Kidney (tissue), 22 donors: ENCODE data around the gene CDKL1. TPM values are rescaled to one million over a fixed set of nuclear protein-coding genes. Genes with fewer than 3 reads are reported as not detected.

Experiments
- DNase-seq, 5 donors: peaks; one replicate each; pipeline ENCODE4 v3.0.0-alpha.2; 2013 to 2020
- FAIRE-seq: peaks from 2 replicates; lab custom pipeline; 2012; peaks lifted over from hg19 to GRCh38; lab: Jason Lieb, UNC
- H3K27ac ChIP-seq, 2 donors: one replicate each; pipeline ENCODE4 v1.7.0; 2013; ENCODE audit warnings: low read depth in 2 of 2, low read length in 2 of 2, inconsistent platforms in 1 of 2
- H3K27me3 ChIP-seq: one replicate; pipeline ENCODE4 v1.7.1; 2013; ENCODE audit warnings: low read length, inconsistent platforms; ENCODE audit not compliant: control insufficient read depth, insufficient read depth
- H3K36me3 ChIP-seq, 3 donors: one replicate each; pipeline versions ENCODE4 v1.7.0 to v1.7.1; 2013; ENCODE audit warnings: low read length in 3 of 3, control low read depth in 1 of 3, inconsistent platforms in 1 of 3; ENCODE audit not compliant: insufficient read depth in 3 of 3, control insufficient read depth in 2 of 3
- H3K4me1 ChIP-seq, 3 donors: one replicate each; pipeline versions ENCODE4 v1.7.0 to v1.7.1; 2013; ENCODE audit warnings: low read length in 3 of 3, inconsistent platforms in 1 of 3, low read depth in 1 of 3; ENCODE audit not compliant: control insufficient read depth in 2 of 3, insufficient read depth in 2 of 3
- H3K4me3 ChIP-seq, 3 donors: one replicate each; pipeline versions ENCODE4 v1.7.0 to v1.8.1; 2013; ENCODE audit warnings: low read length in 3 of 3, control low read depth in 1 of 3, inconsistent platforms in 1 of 3
- H3K9ac ChIP-seq, 3 donors: one replicate each; pipeline versions ENCODE4 v1.7.0 to v1.7.1; 2013; ENCODE audit warnings: low read length in 3 of 3, control low read depth in 1 of 3, inconsistent platforms in 1 of 3
- H3K9me3 ChIP-seq, 3 donors: one replicate each; pipeline versions ENCODE4 v1.7.0 to v1.7.1; 2013; ENCODE audit warnings: low read length in 3 of 3, control low read depth in 1 of 3, inconsistent platforms in 1 of 3; ENCODE audit not compliant: control insufficient read depth in 2 of 3, insufficient read depth in 1 of 3
- intact Hi-C: fragments of 100-400 bp; cut with DNase I; formaldehyde crosslinking; loops from one replicate; pipeline ENCODE4 v1.11.1; 2022
- long read RNA-seq, 10 donors: library from polyadenylated mRNA in 1 of 10; unstranded in 1 of 10; transcript quantifications; one replicate each; pipeline ENCODE4 v2.0.0 and lab custom pipeline, GENCODE V29; 2021 to 2026
- polyA plus RNA-seq: library from polyadenylated mRNA; stranded (reverse); fragments of 350-450 nt; fragmentation: Illumina TruSeq; extraction: RNeasy Lipid Tissue Mini Kit (QIAGEN cat#74804); gene quantifications from one replicate; pipeline ENCODE4 v1.2.3, GENCODE V29; 2014; ENCODE audit warnings: low read depth, low replicate concordance; ENCODE audit not compliant: insufficient read depth
- total RNA-seq: library from RNA; stranded (reverse); fragmentation: NEBNext Ultra II Directional; extraction: Animal tissue kit (Norgen Biotek cat#: 25700); gene quantifications from one replicate; pipeline ENCODE4 v1.2.1, GENCODE V29; 2021
- TF ChIP-seq, protein P1 (sequence below): IDR thresholded peaks from 3 replicates; pipeline ENCODE4 v1.5.1; 2012; ENCODE audit warnings: mild to moderate bottlenecking, moderate library complexity, borderline replicate concordance; ENCODE audit not compliant: insufficient read depth; ENCODE audit errors: extremely low read depth
- donor health status: control.
- donor health status: control.
- donor health status: control.
- donor health status: control.
- donor health status: control.
- donor health status: DM: yes; HTN: yes; CAD: no.
- donor health status: Normal renal cell carcinoma (clear cell type).

Gene CDKL1
- total RNA-seq = 60.0 TPM
- 17.9 TPM for polyA plus RNA-seq
- long read RNA-seq, donor 1 = 0 reads
- long read RNA-seq, donor 2, partial matches to known transcripts = 0 of 2 reads
- long read RNA-seq, donor 2, other reads (novel, unspliced or antisense) = 0 of 2 reads
- long read RNA-seq, donor 3, partial matches to known transcripts = 0 of 1 reads
- long read RNA-seq, donor 3, other reads (novel, unspliced or antisense) = 0 of 1 reads
- long read RNA-seq, donor 4, partial matches to known transcripts = 0 of 1 reads
- long read RNA-seq, donor 4, other reads (novel, unspliced or antisense) = 0 of 1 reads
- long read RNA-seq, donor 5 = 0 reads
- long read RNA-seq, donor 6, partial matches to known transcripts = 0 of 2 reads
- long read RNA-seq, donor 6, other reads (novel, unspliced or antisense) = 0 of 2 reads
- long read RNA-seq, donor 7, partial matches to known transcripts = 0 of 8 reads
- long read RNA-seq, donor 7, other reads (novel, unspliced or antisense) = 8 of 8 reads
- long read RNA-seq, donor 8, partial matches to known transcripts = 0 of 1 reads
- long read RNA-seq, donor 8, other reads (novel, unspliced or antisense) = 0 of 1 reads
- long read RNA-seq, donor 9 = 0 reads
- long read RNA-seq, donor 10, partial matches to known transcripts = 0 of 1 reads
- long read RNA-seq, donor 10, other reads (novel, unspliced or antisense) = 0 of 1 reads

DNA sequence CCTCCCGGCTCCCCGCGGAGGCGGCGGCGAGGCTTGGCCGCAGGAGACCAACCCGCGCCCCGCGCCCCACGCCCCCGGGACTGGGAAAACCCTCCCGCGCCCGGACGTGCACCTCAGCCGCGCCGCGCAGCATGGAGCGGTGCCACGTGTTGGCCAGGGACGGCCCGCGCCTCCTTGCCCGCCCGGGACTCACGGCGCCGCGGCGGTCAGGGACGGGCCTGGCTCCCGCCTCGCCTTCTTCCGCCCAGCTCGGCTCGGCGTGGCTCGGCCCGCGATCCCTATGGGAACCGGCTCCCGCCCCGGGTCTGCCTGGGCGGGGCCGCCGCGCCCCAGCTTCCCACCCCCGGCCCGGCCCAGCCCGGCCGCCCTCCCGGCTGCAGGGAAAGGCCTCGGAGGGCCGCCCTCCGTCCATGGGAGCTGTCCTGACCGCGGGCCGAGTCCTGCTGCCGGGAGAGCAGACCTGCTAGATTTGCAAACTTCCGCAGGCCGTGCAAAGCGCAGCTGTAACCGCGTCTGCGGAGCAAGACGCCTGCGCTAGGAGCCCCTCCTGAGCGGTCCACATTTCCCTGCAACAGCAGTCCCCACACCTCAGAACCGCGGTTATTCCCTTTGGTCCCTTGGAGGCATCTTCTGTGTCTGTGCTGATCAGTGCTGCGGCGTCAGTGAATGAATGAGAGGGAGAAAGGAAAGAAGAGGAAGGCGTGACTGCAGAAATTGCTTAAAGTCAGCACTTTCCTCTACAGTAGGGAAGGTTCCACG is at the start of gene CDKL1:
TSS of gene CDKL1 (minus strand) at position 251 of the 759 bp plus-strand sequence. CDS start 1,013 bp downstream, outside the sequence.
- TF ChIP-seq, protein P1, sequence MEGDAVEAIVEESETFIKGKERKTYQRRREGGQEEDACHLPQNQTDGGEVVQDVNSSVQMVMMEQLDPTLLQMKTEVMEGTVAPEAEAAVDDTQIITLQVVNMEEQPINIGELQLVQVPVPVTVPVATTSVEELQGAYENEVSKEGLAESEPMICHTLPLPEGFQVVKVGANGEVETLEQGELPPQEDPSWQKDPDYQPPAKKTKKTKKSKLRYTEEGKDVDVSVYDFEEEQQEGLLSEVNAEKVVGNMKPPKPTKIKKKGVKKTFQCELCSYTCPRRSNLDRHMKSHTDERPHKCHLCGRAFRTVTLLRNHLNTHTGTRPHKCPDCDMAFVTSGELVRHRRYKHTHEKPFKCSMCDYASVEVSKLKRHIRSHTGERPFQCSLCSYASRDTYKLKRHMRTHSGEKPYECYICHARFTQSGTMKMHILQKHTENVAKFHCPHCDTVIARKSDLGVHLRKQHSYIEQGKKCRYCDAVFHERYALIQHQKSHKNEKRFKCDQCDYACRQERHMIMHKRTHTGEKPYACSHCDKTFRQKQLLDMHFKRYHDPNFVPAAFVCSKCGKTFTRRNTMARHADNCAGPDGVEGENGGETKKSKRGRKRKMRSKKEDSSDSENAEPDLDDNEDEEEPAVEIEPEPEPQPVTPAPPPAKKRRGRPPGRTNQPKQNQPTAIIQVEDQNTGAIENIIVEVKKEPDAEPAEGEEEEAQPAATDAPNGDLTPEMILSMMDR = no peak
- peak within 1 kb of the TSS; percentile 36 to 84 (median 78) for H3K9ac ChIP-seq
- no peaks in the 10 kb centered on the region for H3K27me3 ChIP-seq
- peak within 1 kb of the TSS; percentile 87 to 92 for H3K27ac ChIP-seq
- FAIRE-seq = no peak
- H3K36me3 ChIP-seq = no peaks in the 10 kb centered on the region
- no peaks in the 10 kb centered on the region for H3K9me3 ChIP-seq
- peaks cover 0 to 25% (median 21%) of the 10 kb centered on the region in 3 donors for H3K4me1 ChIP-seq
- intact Hi-C loops = no loop called here
- DNase-seq = peak; percentile 77 to 89 (median 86)
- peak within 1 kb of the TSS; percentile 65 to 93 (median 90) for H3K4me3 ChIP-seq

DNA sequence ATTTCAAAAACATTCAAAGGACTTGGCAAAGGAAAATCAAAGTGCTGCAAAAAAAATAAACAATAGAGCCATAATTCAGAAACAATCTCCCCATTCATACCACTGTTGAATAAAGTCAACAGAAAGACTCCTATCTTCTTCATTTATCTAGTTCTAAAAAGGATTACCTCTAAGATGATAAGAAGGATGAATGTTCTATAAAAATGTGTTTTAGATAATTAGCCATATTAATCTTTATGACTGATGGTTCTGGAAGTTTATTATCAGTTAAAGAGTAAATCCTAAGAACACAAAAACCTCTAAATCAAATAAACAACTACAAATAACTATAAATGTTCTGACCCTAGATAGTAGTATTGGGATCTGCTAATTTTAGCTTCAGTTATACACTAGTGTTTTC is 37.8 kb upstream of the CDKL1 start:
- Histone ChIP-seq H3K27ac (no peak overlapping the region), H3K9me3 (no peaks in the 10 kb centered on the region), H3K36me3 (peaks cover 12 to 29% (median 15%) of the 10 kb centered on the region in 3 donors), H3K9ac (no peak overlapping the region), H3K4me3 (no peak overlapping the region), H3K27me3 (no peaks in the 10 kb centered on the region), H3K4me1 (no peaks in the 10 kb centered on the region)
- DNase-seq (no peak), FAIRE-seq (peak; percentile 6)
- TF ChIP-seq, protein P1 = no peak
- intact Hi-C loops = no loop called here

- intact Hi-C loops = no loop called here
- FAIRE-seq (no peak), DNase-seq (no peak)
- H3K27me3 ChIP-seq = no peaks in the 10 kb centered on the region
- no peak overlapping the region for H3K27ac ChIP-seq
- H3K4me1 ChIP-seq = no peaks in the 10 kb centered on the region
- no peak overlapping the region for H3K4me3 ChIP-seq
- H3K36me3 ChIP-seq = peaks cover 7 to 25% (median 11%) of the 10 kb centered on the region in 3 donors
- no peak overlapping the region for H3K9ac ChIP-seq
- H3K9me3 ChIP-seq = no peaks in the 10 kb centered on the region
- TF ChIP-seq, protein P1 = no peak
Observed at GRCh38 chr14:50432131-50432530, 35.5 kb upstream of the CDKL1 start.
